ENCODE data around the gene ZNF845.
"Not testable (repeated sequence)": the region's sequence is repeated elsewhere in the genome, so short reads cannot be mapped to it uniquely, and the experiment has no call there.

ZNF845 gene

DNA sequence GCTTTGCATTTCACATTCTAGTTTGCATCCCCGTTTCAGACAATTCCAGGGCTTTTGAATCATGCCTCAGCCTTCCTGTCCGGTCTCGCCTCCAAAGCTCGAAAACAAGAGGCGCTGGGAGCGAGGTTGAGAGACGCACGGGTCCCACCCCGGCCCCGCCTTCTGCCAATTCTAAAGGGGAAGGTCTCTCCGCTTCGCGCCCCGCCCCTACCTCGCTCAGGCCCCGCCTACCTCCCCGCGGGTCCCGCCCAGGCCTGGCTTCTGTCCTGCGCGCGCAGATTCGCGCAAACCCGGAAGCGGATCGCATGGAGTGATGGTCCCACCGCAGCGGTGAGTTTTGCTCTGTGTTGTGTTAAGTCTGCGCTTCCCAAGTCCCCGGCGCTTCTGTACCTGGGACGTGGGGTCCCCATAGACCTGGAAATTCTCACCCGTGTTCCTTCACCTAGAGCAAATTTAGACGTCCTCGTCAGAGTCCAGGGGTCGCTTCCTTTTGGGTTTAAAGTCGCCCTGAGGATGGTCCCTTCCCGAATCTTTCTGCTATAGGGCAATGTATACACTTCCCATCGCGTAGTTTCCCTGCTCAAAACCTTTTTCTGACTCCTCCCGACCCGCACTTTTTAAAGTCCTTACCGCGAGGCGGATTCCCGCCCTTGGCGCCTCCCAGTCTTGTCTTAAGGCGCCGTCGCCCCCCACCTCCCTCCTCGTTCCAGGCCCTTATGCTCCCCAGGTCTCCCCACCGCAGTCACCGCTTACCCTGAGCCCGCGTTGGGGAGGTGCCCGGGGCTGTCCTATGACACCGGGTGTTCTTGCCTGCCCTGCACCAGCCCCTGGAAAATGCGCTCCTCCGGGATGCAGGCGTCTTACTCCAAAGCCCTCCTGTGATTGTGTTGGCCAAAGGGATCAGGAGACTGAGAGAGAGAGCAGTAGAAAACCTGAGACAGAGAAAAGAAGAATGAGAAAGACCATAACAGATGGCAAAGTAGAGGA lies at the start of gene ZNF845:
ZNF845 (plus strand) TSS at position 287 of the 987 bp plus-strand sequence. CDS start 7,559 bp downstream, outside the sequence.
- H3K27ac Mint-ChIP-seq, result peak within 1 kb of the TSS; percentile 91
- peaks cover 52% of the 10 kb centered on the region for H3K36me3 Mint-ChIP-seq (ENCODE audit: low read depth)
- peaks cover 16% of the 10 kb centered on the region for H3K4me1 Mint-ChIP-seq (ENCODE audit: low read depth)
- peaks cover 16% of the 10 kb centered on the region for H3K9me3 Mint-ChIP-seq
- H3K27me3 Mint-ChIP-seq, result peaks cover 6% of the 10 kb centered on the region
- H3K4me3 Mint-ChIP-seq, result peak within 1 kb of the TSS; percentile 92

DNA sequence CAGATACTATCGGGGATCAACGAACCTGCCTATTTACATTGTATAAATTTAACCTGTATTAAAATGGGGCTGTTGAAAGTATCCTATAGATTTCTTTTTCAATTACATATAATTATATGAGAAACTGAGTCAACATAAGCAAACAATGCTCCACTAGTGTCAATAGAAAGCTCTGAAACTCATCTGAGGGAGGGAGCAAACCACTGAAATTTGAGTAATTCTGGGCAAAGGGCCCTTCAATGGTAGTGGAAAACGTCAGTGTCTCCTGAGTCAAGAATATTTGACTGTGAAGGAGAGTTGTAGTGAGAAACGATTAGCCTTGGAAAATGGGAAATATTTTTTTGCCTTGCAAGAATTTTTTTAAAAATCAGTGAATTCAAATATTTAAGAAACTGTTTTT lies 48.5 kb upstream of the ZNF845 start:
- Mint-ChIP-seq H3K4me3 (no peak overlapping the region), H3K27ac (no peak overlapping the region), H3K4me1 (ENCODE audit: low read depth) (no peaks in the 10 kb centered on the region), H3K27me3 (no peaks in the 10 kb centered on the region), H3K36me3 (ENCODE audit: low read depth) (no peaks in the 10 kb centered on the region), H3K9me3 (peaks cover 23% of the 10 kb centered on the region)

DNA sequence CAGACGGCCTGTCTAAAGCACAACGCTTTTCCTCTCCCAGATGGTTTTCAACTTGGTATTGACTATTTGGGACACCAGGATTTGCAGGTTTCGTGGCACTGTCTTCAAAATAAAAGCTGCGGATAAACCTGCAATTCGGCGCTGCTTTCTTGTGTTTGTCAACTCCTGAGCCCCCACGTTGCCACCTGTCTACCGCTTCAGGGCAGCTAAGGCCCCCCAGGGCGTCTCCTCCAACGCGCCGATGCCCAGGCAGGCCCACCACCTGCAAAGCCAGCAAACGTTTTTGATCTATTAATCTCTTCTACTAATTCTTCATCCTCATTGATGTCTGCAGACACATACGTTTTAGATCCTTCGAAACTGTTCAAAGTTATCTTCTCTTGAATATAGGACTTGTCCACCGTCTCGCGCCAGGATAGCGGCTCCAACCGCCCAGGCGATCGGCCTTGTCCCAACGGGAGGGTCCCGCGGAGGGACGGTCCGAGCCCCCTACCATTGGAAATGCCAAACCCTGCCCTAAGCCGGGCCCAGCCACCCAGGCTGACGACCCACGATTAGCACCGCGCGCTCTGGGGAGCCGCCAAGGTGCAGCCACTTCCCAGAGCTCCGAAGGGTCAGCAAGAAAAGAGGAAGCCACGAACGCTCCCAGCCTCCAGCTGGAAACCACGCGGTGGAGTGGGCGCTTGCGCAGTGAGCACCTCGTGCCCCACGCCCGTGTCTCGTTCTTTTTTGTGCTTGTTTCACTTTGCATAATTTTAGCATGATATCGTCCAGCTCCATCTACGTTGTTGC lies 42.6 kb upstream of the ZNF845 start:
- H3K27me3 Mint-ChIP-seq, result no peaks in the 10 kb centered on the region
- no peak overlapping the region for H3K4me3 Mint-ChIP-seq
- no peak overlapping the region for H3K27ac Mint-ChIP-seq
- no peaks in the 10 kb centered on the region for H3K4me1 Mint-ChIP-seq (ENCODE audit: low read depth)
- peaks cover 3% of the 10 kb centered on the region for H3K36me3 Mint-ChIP-seq (ENCODE audit: low read depth)
- H3K9me3 Mint-ChIP-seq, result peaks cover 45% of the 10 kb centered on the region

DNA sequence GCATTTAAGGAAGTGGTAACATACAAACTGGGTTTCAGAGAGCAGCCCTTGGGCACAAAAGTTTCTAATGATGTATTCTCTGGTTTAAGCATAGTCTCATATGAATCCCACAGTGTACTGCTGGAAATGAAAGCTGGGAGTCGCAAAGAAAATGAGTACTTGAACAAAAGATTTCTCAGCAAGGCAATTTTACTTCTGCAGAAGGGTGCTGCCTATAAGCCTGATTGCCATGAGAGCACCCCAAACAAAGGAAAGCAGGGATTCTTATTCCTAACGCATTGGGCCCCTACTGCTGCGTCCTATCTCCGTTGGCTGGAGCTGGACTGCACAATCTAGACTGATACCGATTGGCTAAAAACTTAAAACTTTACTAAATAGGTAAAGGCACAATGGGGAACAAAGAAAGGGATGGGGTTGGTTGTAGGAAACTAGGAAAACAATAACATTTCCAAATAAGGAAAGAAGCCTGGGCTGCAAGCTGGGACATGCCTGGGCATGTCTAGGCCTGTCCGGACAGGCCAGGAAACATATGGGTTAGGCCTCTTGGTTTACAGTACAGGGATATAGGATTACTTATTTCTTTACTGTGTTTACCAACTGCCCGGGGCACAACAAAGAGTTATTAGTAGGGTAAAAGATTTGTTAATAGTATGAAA lies 38.6 kb upstream of the ZNF845 start:
- Mint-ChIP-seq H3K9me3 (peaks cover 41% of the 10 kb centered on the region), H3K27me3 (no peaks in the 10 kb centered on the region), H3K36me3 (ENCODE audit: low read depth) (peaks cover 3% of the 10 kb centered on the region), H3K4me3 (no peak overlapping the region), H3K4me1 (ENCODE audit: low read depth) (no peaks in the 10 kb centered on the region), H3K27ac (no peak overlapping the region)

DNA sequence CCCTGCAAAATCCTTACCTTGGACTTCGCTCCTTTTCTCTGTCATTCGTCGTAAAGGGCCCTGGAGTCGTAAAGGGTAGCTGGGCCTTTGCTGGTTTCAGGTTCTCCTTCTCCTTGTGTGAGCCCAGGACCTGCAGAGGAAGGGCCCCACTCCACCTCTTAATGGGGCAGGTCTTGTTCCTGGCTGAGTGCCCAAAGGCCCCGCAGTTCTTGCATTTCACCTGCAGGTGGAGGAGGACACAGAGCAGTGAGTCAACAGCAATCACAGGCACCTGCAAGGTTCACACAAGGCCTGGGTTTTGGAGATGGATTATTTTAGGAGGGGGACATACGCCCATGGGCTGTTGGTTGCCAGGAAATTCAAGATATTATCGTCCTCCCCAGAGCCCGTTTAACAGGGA lies 32.2 kb upstream of the ZNF845 start:
- peaks cover 19% of the 10 kb centered on the region for H3K9me3 Mint-ChIP-seq
- not testable (repeated sequence) for H3K27ac Mint-ChIP-seq; H3K4me3 Mint-ChIP-seq; H3K27me3 Mint-ChIP-seq; H3K4me1 Mint-ChIP-seq (ENCODE audit: low read depth); H3K36me3 Mint-ChIP-seq (ENCODE audit: low read depth)

DNA sequence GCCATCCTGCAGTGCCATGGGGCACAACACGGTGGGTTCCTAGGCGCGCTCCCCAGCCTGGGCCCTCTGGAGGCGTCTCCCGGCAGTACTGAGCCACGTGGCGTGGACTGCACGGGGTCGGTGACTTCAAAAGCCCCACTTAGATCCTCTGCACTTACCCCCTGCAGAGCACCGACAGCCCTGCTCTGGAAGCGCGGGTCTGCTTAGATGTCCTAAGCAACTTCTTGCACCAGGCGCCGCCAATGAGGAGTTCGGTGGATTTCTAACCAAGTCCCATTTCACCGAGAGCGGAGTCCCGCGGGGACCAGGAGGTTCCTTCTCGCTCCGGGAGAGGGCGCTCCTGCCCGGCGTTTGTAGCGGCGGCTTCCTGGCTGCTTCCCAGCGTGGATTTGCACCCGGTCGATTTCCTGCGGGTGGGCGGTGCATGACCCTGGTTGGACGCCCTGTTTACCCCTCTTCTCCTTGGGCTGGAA lies 25.2 kb upstream of the ZNF845 start:
- Mint-ChIP-seq H3K9me3 (peaks cover 38% of the 10 kb centered on the region), H3K36me3 (ENCODE audit: low read depth) (peaks cover 5% of the 10 kb centered on the region), H3K27ac (no peak overlapping the region), H3K4me3 (no peak overlapping the region), H3K27me3 (peaks cover 30% of the 10 kb centered on the region), H3K4me1 (ENCODE audit: low read depth) (no peaks in the 10 kb centered on the region)

DNA sequence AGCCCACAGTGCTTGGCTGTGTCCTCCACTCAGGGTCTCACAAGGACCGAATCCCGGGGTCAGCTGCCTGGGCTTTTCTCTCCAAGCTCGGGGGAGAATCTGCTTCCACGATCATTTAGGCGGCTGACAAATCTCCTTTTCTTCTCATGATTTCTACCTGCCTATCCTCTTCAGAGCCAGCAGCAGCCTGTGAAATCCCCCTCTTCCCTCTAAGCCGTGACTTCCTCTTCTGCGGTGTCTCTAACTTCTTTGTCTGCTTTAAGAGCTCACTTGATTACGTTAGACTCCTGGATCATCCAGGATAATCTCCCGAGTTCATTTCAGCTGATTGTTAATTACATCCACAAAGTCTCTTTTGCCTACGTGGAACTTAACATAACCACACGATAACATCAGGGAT lies 22.5 kb upstream of the ZNF845 start:
- Mint-ChIP-seq H3K36me3 (ENCODE audit: low read depth) (peaks cover 5% of the 10 kb centered on the region), H3K27ac (no peak overlapping the region), H3K4me3 (no peak overlapping the region), H3K9me3 (peaks cover 37% of the 10 kb centered on the region), H3K27me3 (peaks cover 39% of the 10 kb centered on the region), H3K4me1 (ENCODE audit: low read depth) (no peaks in the 10 kb centered on the region)

DNA sequence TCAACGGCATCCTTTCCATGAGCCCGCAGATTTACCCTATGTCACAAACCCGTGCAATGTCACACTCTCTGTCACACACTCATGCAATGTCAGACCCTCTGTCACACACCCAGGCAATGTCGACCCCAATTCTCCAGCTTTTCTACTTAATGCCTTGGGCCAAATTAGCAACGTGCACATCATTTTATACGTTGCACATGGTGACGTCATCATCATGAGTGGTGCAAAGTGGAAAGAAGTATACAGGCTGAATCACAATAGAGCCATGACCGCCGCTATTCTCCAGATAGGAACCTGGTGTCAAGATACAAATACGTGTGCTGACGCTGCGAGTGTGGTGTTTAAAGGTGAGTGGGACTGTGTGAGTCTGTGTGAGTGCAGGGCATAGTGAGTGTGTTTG lies 21.7 kb upstream of the ZNF845 start:
- H3K27ac Mint-ChIP-seq, result no peak overlapping the region
- H3K4me3 Mint-ChIP-seq, result no peak overlapping the region
- peaks cover 37% of the 10 kb centered on the region for H3K9me3 Mint-ChIP-seq
- H3K4me1 Mint-ChIP-seq (ENCODE audit: low read depth), result no peaks in the 10 kb centered on the region
- peaks cover 5% of the 10 kb centered on the region for H3K36me3 Mint-ChIP-seq (ENCODE audit: low read depth)
- peaks cover 43% of the 10 kb centered on the region for H3K27me3 Mint-ChIP-seq

DNA sequence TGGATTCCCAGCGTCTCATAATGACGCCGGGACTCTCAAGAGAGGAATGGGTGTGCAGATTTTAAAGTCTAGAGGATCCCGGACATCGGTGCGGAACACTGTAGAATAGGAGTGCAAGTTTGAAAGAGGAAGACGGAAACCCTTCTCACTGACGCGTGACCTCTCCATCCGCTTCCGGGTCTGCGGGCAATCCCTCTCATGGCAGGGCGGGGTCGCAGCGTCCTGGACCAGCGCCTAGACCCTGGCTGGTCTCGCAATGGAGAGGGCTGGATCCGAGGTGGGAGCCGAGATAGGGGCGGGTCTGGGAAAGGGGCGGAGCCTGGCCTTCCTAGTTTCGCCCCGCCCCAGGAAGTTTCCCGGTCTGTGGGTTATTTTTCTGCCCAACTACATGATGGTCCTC lies 4.6 kb upstream of the ZNF845 start:
- Mint-ChIP-seq H3K27me3 (peaks cover 25% of the 10 kb centered on the region), H3K4me1 (ENCODE audit: low read depth) (peaks cover 6% of the 10 kb centered on the region), H3K36me3 (ENCODE audit: low read depth) (peaks cover 24% of the 10 kb centered on the region), H3K4me3 (peak overlapping the region; percentile 38), H3K9me3 (peaks cover 36% of the 10 kb centered on the region), H3K27ac (no peak overlapping the region)

DNA sequence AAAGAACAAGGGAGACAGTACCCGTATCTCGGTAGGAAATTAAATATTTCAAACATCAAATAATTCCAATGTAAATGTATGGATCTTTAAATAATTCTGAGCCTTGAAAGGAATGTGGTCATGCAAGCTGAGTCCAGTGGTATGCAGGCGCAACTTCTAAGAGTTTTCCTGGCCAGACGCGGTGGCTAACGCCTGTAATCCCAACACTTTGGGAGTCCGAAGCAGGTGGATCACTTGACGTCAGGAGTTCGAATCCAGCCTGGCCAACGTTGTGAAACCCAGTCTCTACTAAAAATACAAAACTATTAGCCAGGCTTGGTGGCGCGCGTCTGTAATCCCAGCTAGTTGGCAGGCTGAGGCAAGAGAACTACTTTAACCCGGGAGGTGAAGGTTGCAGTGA lies 1.1 kb upstream of the ZNF845 start:
- H3K9me3 Mint-ChIP-seq, result peaks cover 27% of the 10 kb centered on the region
- peak overlapping the region; percentile 92 for H3K4me3 Mint-ChIP-seq
- no peak overlapping the region for H3K27ac Mint-ChIP-seq
- peaks cover 16% of the 10 kb centered on the region for H3K4me1 Mint-ChIP-seq (ENCODE audit: low read depth)
- peaks cover 16% of the 10 kb centered on the region for H3K27me3 Mint-ChIP-seq
- peaks cover 44% of the 10 kb centered on the region for H3K36me3 Mint-ChIP-seq (ENCODE audit: low read depth)

DNA sequence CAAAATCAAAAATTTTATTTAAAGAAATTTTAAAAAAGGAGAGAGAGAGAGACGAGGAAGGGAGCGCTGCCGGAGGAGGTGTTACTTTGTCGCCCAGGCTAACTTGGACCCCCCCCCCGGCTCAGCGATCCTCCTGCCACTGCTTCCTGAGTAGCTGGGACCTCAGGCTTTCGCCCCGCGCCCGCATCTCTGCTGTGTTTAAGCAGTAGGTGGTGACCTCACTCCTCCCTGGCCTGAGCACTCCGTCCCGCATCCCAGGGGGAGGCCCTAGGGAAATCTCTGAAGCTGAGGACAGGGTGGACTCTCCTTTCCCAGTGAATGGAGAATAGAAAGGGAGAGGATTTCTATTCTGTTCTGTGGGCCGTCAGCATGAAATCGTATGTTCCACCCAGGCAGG lies 485 bp upstream of the ZNF845 start:
- peaks cover 50% of the 10 kb centered on the region for H3K36me3 Mint-ChIP-seq (ENCODE audit: low read depth)
- peaks cover 13% of the 10 kb centered on the region for H3K27me3 Mint-ChIP-seq
- H3K27ac Mint-ChIP-seq, result no peak overlapping the region
- peaks cover 16% of the 10 kb centered on the region for H3K4me1 Mint-ChIP-seq (ENCODE audit: low read depth)
- H3K9me3 Mint-ChIP-seq, result peaks cover 23% of the 10 kb centered on the region
- H3K4me3 Mint-ChIP-seq, result peak overlapping the region; percentile 92

DNA sequence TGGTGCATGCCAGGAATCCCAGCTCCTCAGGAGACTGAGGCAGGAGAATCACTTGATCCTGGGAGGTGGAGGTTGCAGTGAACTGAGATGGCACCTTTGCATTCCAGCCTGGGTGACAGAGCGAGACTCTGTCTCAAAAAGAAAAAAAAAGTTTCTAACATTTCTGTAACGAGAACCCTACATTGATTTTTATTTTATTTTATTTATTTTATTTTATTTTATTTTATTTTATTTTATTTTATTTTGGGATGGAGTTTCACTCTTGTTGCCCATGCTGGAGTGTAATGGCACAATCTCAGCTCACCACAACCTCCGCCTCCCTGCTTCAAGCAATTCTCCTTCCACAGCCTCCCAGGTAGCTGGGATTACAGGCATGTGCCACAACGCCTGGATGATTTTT lies 10.9 kb downstream of the ZNF845 start:
- H3K4me3 Mint-ChIP-seq; H3K4me1 Mint-ChIP-seq (ENCODE audit: low read depth); H3K27ac Mint-ChIP-seq; H3K27me3 Mint-ChIP-seq: not testable (repeated sequence)
- peaks cover 98% of the 10 kb centered on the region for H3K36me3 Mint-ChIP-seq (ENCODE audit: low read depth)
- peaks cover 52% of the 10 kb centered on the region for H3K9me3 Mint-ChIP-seq

DNA sequence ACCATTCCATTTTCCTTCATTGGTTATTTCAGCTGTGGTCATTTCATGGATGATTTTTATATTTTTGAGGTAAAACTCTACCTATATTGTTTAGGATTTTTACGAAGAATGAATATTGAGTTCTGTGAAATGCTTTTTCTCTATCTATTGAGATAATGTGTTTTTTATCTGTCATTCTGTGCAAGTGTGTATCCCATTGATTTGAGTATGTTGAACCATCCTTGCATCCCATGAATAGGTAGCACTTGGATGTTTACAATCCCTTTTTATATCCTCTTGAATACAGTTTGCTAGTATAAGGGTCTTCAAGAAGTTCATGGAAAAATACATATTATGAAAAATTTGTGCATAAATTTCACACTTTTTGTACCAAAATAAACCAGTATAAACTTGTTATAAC lies 22.2 kb downstream of the ZNF845 start:
- H3K27me3 Mint-ChIP-seq, result no peaks in the 10 kb centered on the region
- H3K4me3 Mint-ChIP-seq, result no peak overlapping the region
- no peak overlapping the region for H3K27ac Mint-ChIP-seq
- no peaks in the 10 kb centered on the region for H3K4me1 Mint-ChIP-seq (ENCODE audit: low read depth)
- peaks cover 54% of the 10 kb centered on the region for H3K9me3 Mint-ChIP-seq
- peaks cover 51% of the 10 kb centered on the region for H3K36me3 Mint-ChIP-seq (ENCODE audit: low read depth)

DNA sequence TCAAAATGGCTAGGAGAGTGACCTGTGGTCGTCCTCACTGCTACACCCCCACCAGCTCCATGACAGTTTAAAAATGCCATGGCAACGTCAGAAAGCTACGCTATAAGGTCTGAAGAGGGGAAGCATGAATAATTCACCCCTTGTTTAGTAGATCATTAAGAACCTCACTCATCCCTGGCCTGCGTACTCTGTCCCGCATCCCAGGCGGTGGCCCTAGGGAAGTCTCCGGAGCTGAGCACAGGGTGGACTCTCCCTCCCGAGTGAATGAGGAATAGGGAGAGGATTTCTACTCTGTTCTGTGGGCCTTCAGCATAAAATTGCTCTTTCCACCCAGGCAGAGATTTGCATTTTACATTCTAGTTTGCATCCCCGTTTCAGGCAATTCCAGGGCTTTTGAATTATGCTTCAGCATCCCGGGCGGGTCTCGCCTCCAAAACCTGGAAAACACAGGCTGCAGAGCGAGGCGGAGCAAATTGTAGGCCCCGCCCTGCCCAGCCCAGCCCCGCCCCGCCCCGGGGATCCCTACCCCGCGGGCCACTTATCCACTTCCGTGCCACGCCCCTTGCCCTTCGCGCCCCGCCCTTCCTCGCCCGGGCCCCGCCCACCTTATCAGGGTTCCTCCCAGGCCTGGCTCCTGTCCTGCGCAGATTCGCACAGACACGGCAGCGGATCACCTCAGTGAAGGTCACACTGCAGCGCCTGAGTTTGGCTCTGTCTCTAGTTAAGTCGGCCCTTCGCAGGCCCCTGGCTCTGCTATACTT lies 24.5 kb downstream of the ZNF845 start:
- Mint-ChIP-seq H3K4me3 (no peak overlapping the region), H3K27ac (no peak overlapping the region), H3K27me3 (no peaks in the 10 kb centered on the region), H3K4me1 (ENCODE audit: low read depth) (no peaks in the 10 kb centered on the region), H3K36me3 (ENCODE audit: low read depth) (peaks cover 28% of the 10 kb centered on the region), H3K9me3 (peaks cover 39% of the 10 kb centered on the region)
